ENCODE results near the gene PRF1. TPM values are rescaled to one million over a fixed set of nuclear protein-coding genes. Genes with fewer than 3 reads are reported as not detected.

PRF1 gene
- total RNA-seq, 1 experiment from 2014 or later: 6.4 TPM

DNA sequence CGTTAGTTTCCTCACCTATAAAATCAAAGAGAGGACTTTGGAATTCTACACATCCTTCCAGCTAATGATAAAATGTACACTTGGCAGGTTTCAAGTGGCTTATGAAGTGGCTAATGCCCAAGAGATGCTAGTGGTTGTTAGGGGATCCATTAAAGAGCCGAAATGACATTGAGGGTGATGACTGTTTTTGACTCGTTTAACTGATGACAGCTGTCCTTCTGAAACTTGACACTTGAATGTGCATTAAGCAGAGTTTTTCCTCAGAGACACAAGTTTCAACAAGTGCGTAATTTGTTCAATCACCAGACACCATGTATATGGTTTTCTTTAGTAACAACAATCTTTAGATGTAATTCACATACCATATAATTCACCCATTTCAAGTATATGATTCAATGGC is 1.6 kb upstream of the PRF1 start:
- POLR2A ChIA-PET: no interaction called here
- BruUV-seq (replicated peaks): no TSS peak
- intact Hi-C loops (cut with micrococcal nuclease): no loop called here

More for the DNA sequence above, 1.6 kb upstream of the PRF1 start:
- peaks cover 8 to 43% of the 10 kb centered on the region in 2 experiments for H3K4me1 ChIP-seq (ENCODE audit: control insufficient read depth in 1 of 2, insufficient read depth in 2 of 2, low read length in 2 of 2)
- no peak overlapping the region for H3K4me3 ChIP-seq (replicated peaks in 1 of 2; ENCODE audit: low read depth in 1 of 2, low read length in 2 of 2)
- no peak overlapping the region for H3K4me2 ChIP-seq (ENCODE audit: low read length)
- no peaks in the 10 kb centered on the region for H3K9me2 ChIP-seq (ENCODE audit: insufficient read depth)
- DNase-seq (ENCODE audit: low read depth, low spot score) (no peak), ATAC-seq (no peak)
- no peak overlapping the region for H3K9ac ChIP-seq (ENCODE audit: low read length)
- no peaks in the 10 kb centered on the region for H3K36me3 ChIP-seq (ENCODE audit: control insufficient read depth in 1 of 2, insufficient read depth in 2 of 2, low read length in 2 of 2)
- H2AFZ ChIP-seq (ENCODE audit: low read depth, low read length, poor library complexity, severe bottlenecking): no peak overlapping the region
- H3K27me3 ChIP-seq (ENCODE audit: insufficient read depth, low read length): no peaks in the 10 kb centered on the region
- TF ChIP-seq MAX (IDR thresholded peaks at IDR 0.05): no peak
- TF ChIP-seq FOSL1 (IDR thresholded peaks at IDR 0.05; ENCODE audit: low read depth): no peak
- TF ChIP-seq ZBTB33 (IDR thresholded peaks at IDR 0.05; ENCODE audit: extremely low read depth, insufficient replicate concordance, low read length): no peak
- TF ChIP-seq, protein P1, sequence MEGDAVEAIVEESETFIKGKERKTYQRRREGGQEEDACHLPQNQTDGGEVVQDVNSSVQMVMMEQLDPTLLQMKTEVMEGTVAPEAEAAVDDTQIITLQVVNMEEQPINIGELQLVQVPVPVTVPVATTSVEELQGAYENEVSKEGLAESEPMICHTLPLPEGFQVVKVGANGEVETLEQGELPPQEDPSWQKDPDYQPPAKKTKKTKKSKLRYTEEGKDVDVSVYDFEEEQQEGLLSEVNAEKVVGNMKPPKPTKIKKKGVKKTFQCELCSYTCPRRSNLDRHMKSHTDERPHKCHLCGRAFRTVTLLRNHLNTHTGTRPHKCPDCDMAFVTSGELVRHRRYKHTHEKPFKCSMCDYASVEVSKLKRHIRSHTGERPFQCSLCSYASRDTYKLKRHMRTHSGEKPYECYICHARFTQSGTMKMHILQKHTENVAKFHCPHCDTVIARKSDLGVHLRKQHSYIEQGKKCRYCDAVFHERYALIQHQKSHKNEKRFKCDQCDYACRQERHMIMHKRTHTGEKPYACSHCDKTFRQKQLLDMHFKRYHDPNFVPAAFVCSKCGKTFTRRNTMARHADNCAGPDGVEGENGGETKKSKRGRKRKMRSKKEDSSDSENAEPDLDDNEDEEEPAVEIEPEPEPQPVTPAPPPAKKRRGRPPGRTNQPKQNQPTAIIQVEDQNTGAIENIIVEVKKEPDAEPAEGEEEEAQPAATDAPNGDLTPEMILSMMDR (IDR thresholded peaks at IDR 0.05 in 2 of 3, conservative IDR thresholded peaks at IDR 0.05 in 1 of 3; ENCODE audit: borderline replicate concordance in 1 of 3, insufficient read depth in 1 of 3, low read depth in 2 of 3, low read length in 2 of 3): no peak
- no peak for TF ChIP-seq ZFX (IDR thresholded peaks at IDR 0.05)
- TF ChIP-seq ELF1 (IDR thresholded peaks at IDR 0.05; ENCODE audit: borderline replicate concordance, low read depth): no peak
- no peak for TF ChIP-seq CEBPB (IDR thresholded peaks at IDR 0.05; ENCODE audit: low read depth)
- no peak for TF ChIP-seq TCF7L2 (IDR thresholded peaks at IDR 0.05; ENCODE audit: borderline replicate concordance, extremely low read depth, insufficient read depth, insufficient read length)
- no peak overlapping the region for H3K27ac ChIP-seq (ENCODE audit: low read depth, low read length)
- ChIA-PET RAD21 (ENCODE audit: low non-redundant PET in 1 of 2, low total read pairs in 2 of 2, uncharacterized antibody in 2 of 2, unreplicated experiment in 2 of 2) (no interaction called here), CTCF (no interaction called here)
- H4K20me1 ChIP-seq (ENCODE audit: insufficient read depth): no peaks in the 10 kb centered on the region
- no peaks in the 10 kb centered on the region for H3K79me2 ChIP-seq (ENCODE audit: insufficient read depth, low read length)
- H3K9me3 ChIP-seq (ENCODE audit: control insufficient read depth in 1 of 2, insufficient read depth in 1 of 2, low read depth in 1 of 2, low read length in 2 of 2): no peaks in the 10 kb centered on the region
